ENCODE results near the gene CXCL17. TPM values are rescaled to one million over a fixed set of nuclear protein-coding genes. Genes with fewer than 3 reads are reported as not detected.

CXCL17 gene
- total RNA-seq, 1 donor from 2014 or later: not detected

- no peaks in the 10 kb centered on the region for H3K9me3 ChIP-seq
- no peaks in the 10 kb centered on the region for H3K36me3 ChIP-seq
- intact Hi-C loops (cut with DNase I): loop anchor here (10.0 kb wide), 1 partner anchor 553 kb away; no protein-coding TSS in a partner anchor
- no peaks in the 10 kb centered on the region for H3K4me1 ChIP-seq
- DNase-seq (ENCODE audit: low spot score in 2 of 2): no peak
- H3K4me3 ChIP-seq: no peak overlapping the region
- no peaks in the 10 kb centered on the region for H3K27me3 ChIP-seq
- TF ChIP-seq CTCF (IDR thresholded peaks at IDR 0.05): no peak
- H3K27ac ChIP-seq: no peak overlapping the region
These were observed 35.0 kb downstream of the CXCL17 start for GRCh38 chr19:42407816-42408175.

- no peak overlapping the region for H3K4me3 ChIP-seq
- no peaks in the 10 kb centered on the region for H3K9me3 ChIP-seq
- H3K27me3 ChIP-seq: no peaks in the 10 kb centered on the region
- no peak for DNase-seq (ENCODE audit: low spot score in 2 of 2)
- no peaks in the 10 kb centered on the region for H3K4me1 ChIP-seq
- no peak overlapping the region for H3K27ac ChIP-seq
- TF ChIP-seq CTCF (IDR thresholded peaks at IDR 0.05): no peak
- intact Hi-C loops (cut with DNase I): loop anchor here (10.0 kb wide), 1 partner anchor 552 kb away; no protein-coding TSS in a partner anchor
- no peaks in the 10 kb centered on the region for H3K36me3 ChIP-seq
These were observed 35.5 kb downstream of the CXCL17 start for GRCh38 chr19:42407085-42407815.

- Histone ChIP-seq H3K27ac (no peak overlapping the region), H3K27me3 (no peaks in the 10 kb centered on the region), H3K36me3 (no peaks in the 10 kb centered on the region), H3K9me3 (no peaks in the 10 kb centered on the region), H3K4me3 (no peak overlapping the region), H3K4me1 (peaks cover 0 to 6% of the 10 kb centered on the region in 2 donors)
- TF ChIP-seq CTCF (IDR thresholded peaks at IDR 0.05): no peak
- intact Hi-C loops (cut with DNase I): loop anchor here (10.0 kb wide), 1 partner anchor 551 kb away; no protein-coding TSS in a partner anchor
- DNase-seq (ENCODE audit: low spot score in 2 of 2): no peak
These were observed 36.6 kb downstream of the CXCL17 start for GRCh38 chr19:42406111-42406510.

GRCh38 chr19:42403586-42403985, 39.2 kb downstream of the CXCL17 start:
- TF ChIP-seq CTCF (IDR thresholded peaks at IDR 0.05): no peak
- H3K36me3 ChIP-seq: no peaks in the 10 kb centered on the region
- DNase-seq (ENCODE audit: low spot score in 2 of 2): no peak
- no peak overlapping the region for H3K4me3 ChIP-seq
- peaks cover 0 to 7% of the 10 kb centered on the region in 2 donors for H3K4me1 ChIP-seq
- H3K27me3 ChIP-seq: no peaks in the 10 kb centered on the region
- H3K27ac ChIP-seq: no peak overlapping the region
- intact Hi-C loops (cut with DNase I): loop anchor here (10.0 kb wide), 1 partner anchor 549 kb away; no protein-coding TSS in a partner anchor
- H3K9me3 ChIP-seq: no peaks in the 10 kb centered on the region

- H3K27me3 ChIP-seq: no peaks in the 10 kb centered on the region
- no peaks in the 10 kb centered on the region for H3K36me3 ChIP-seq
- H3K27ac ChIP-seq: no peak overlapping the region
- no peak for DNase-seq (ENCODE audit: low spot score in 2 of 2)
- intact Hi-C loops (cut with DNase I): loop anchor here (10.0 kb wide), 1 partner anchor 548 kb away; no protein-coding TSS in a partner anchor
- no peak for TF ChIP-seq CTCF (IDR thresholded peaks at IDR 0.05)
- peak overlapping the region; percentile 65 to 75 for H3K4me3 ChIP-seq
- no peaks in the 10 kb centered on the region for H3K9me3 ChIP-seq
- peaks cover 4 to 12% of the 10 kb centered on the region in 2 donors for H3K4me1 ChIP-seq
These were observed 40.2 kb downstream of the CXCL17 start for GRCh38 chr19:42402376-42403116.

Data from ascending aorta (tissue), 2 donors.